GM20000 (cell line): ENCODE results near the gene TULP1.

Source experiments
- DNase-seq: peaks from one replicate; pipeline ENCODE4 v3.0.0; 2012; ENCODE audit warnings: low spot score
- TF ChIP-seq, protein P1 (sequence below): IDR thresholded peaks from 2 replicates; pipeline ENCODE4 v1.5.1; 2012; ENCODE audit warnings: mild to moderate bottlenecking, control low read depth; ENCODE audit errors: extremely low read depth, missing control alignments

TULP1 gene

DNA sequence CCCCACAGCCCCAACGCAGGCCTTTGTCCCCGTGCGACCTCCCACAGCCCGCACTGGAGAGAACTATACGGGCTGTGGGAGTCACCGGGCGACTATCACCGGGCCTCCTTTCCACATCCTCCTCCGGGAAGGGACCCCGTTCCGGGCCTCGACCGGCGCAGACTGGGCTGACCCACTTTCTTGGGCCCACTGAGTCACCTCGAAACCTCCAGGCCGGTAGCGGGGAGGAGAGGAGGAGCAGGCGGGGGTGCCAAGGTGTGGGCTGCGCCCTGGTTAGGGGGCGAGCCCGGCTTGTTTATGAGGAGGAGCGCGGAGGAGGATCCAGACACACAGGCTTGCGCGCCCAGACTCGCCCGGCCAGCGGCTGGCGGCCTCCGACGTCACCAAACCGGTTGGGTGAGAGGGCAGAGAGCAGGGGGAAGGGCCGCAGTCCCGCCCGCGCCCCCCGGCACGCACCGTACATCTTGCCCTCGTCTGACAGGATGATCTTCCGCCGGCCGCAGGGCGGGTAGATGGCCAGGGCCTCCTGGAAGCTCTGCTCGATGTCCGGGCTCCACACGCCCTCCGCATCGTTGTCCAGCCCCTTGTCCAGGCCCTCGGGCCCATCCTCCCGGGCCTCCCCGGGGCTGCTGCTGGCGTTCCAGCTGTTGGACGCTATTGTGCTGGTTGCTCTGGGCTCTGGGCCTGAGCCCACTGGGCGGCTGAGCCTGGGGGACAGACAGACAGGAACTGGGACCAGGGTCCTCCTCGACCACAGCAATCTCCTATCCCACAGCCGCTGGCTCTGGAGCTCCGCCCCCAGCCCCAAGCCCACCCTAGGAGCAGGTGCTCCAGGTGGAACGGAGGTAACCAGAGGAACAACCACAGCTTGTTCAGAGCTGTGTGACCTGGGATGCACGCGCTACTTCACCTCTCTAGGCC is 26.4 kb downstream of the TULP1 start:
- no peak for DNase-seq
- TF ChIP-seq, protein P1, sequence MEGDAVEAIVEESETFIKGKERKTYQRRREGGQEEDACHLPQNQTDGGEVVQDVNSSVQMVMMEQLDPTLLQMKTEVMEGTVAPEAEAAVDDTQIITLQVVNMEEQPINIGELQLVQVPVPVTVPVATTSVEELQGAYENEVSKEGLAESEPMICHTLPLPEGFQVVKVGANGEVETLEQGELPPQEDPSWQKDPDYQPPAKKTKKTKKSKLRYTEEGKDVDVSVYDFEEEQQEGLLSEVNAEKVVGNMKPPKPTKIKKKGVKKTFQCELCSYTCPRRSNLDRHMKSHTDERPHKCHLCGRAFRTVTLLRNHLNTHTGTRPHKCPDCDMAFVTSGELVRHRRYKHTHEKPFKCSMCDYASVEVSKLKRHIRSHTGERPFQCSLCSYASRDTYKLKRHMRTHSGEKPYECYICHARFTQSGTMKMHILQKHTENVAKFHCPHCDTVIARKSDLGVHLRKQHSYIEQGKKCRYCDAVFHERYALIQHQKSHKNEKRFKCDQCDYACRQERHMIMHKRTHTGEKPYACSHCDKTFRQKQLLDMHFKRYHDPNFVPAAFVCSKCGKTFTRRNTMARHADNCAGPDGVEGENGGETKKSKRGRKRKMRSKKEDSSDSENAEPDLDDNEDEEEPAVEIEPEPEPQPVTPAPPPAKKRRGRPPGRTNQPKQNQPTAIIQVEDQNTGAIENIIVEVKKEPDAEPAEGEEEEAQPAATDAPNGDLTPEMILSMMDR: no peak

DNA sequence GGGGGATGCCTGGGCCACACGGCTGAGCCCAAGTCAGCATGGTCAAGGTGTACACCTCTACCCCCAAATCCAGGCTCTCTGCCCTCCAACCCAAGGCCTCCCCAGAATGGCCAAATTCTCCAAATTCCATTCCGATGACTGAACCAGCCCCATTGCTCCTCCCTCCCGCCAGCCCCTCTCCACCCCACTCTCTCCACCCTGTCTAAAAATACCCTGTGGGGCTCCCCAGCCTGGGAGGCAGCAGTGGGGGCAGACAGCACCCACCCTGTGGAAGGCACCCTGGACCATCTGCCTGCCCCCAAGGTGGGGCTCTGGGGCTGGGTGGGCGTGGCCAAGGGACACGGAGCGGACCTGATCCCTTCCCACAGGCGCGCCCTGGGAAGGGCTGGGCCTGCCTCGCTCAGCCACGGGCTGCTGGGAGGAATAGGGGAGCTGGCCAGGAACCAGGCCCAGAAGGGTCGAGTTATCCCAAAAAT is 27.3 kb downstream of the TULP1 start:
- no peak for DNase-seq
- TF ChIP-seq, protein P1: no peak

DNA sequence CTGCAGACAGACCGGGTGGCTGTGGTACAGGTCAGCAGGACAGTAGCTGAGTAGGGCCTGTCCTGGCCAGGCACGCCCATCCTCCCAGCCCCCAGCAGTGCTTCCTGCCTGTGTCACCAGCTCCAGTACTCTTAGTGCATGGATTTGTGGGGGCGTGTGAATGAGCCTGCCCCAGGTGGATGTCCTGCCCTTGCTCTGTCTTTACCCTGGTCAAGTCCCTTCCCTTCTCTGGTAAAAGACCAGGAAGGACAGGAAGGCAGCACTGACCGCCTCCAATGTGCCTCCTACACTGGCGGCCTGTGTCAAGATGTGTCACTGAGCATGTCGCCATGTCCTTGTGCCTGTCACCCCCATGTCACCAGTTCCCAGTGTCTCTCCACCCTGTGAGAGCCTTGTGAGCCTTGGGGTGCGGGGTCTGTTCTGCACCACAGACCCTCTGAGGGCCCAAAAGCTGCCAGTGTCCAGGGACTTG is 27.7 kb downstream of the TULP1 start:
- no peak for DNase-seq
- TF ChIP-seq, protein P1: no peak

DNA sequence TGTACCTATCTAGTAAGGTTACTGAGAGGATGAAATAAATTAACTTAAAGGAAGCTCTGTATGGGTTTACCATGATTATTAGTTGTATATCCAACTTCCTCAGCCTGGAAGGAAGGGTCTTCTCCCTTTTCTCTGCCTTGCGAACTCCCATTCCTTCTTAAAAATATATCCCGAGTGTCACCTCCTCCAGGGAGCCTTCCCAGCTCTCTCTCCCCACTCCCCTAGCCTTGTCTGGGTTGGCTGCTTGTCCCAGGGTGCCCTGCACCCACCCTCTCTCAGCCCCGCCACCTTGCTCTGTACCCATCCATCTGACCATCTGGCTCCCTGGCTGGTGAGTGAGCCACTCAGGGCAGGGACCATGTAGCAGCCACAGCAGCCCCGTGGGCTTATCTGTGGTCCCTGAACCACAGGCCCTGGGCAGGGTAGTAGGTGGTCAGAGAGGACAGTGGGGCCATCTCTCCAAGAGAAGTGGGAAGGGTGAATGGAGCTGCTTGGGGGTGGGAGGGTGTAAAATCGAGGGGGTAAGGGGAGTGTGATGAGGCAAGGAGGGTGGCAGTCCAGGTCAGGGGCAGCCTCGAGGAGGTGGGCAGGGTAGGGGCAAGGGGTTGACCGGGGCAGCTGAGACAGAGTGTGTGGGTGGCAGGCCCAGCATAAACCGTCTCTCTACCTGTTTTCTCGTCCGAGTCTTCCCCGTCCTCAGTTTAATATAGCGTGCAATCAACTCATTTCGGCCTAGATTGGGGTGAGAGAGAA is 28.6 kb downstream of the TULP1 start:
- TF ChIP-seq, protein P1: no peak
- DNase-seq: no peak

DNA sequence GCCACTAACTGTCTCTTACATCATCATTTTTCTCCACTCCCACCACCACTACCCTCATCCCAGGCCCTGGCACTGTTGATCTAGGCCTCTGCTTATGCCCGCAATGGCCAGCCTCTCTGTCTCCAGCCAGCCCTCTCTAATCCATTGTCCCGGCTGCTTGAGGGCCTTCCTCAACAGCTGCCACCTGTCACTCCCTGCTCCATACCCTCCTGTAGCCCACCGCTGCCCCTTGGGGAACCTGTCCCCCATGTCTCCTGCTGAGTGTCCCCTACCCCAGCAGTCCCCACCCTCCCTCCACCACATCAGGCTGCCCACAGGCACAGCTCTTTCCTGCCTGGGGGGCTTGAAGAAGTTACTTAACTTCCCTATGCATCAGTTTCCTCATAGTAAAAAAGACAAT is 29.2 kb downstream of the TULP1 start:
- DNase-seq: no peak
- TF ChIP-seq, protein P1: no peak

DNA sequence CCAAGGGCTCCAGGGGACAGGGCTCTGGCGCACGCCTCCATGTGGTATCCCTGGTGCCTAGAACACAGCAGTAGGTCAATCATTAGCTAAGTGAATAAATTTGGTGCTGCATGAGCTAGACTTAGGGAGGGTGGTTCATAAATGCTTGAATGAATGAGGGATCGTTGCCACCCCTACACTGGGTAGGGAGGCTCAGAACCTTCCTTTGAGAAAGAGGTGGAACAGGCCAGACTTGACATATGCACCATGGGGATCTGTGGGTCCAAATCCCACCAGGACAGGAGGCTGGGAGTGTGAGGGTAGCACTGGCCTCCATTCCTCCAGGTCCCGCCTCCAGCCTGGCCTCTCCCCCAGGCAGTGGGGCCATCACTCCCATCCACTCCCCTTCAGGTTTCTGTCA is 29.6 kb downstream of the TULP1 start:
- TF ChIP-seq, protein P1: no peak
- no peak for DNase-seq

DNA sequence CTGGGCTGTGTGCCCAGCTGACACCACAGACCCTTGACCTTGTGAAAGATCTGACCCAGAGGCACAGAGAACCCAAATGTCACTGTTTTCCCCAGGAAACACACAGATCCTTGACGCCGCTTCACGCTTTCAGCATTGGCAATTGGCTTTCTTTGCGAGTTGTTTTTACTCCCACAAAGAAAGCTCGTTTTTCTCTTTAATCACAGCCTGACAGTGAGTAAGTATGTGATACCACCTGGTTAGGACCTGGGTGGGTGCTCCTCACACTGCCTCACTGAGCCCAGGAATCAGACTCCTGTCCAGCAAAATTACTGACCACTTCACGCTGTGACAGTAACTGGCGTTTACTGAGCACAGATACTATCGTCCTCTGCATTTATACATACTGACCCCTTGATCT is 31.5 kb downstream of the TULP1 start:
- no peak for DNase-seq
- TF ChIP-seq, protein P1: no peak
